DMS 273 treated with DMSO at 0.1 percent for 48 hours (cell line): Measurements from ENCODE around the gene CGNL1.

Experiments used
- DNase-seq: peaks from one replicate; lab custom pipeline; 2025; lab: John Stamatoyannopoulos, UW

CGNL1 gene

GRCh38 chr15:57354436-57355123 is 21.7 kb upstream of the CGNL1 start:
- no peak for DNase-seq

GRCh38 chr15:57355259-57355658 is 21.0 kb upstream of the CGNL1 start:
- DNase-seq = no peak

- no peak for DNase-seq
Observed at GRCh38 chr15:57356178-57356577, 20.1 kb upstream of the CGNL1 start.

GRCh38 chr15:57356636-57357035 is 19.7 kb upstream of the CGNL1 start:
- DNase-seq = no peak

GRCh38 chr15:57357799-57358198 is 18.5 kb upstream of the CGNL1 start:
- DNase-seq = no peak

GRCh38 chr15:57358571-57358970 is 17.7 kb upstream of the CGNL1 start:
- no peak for DNase-seq

- DNase-seq = no peak
Observed at GRCh38 chr15:57363661-57364060, 12.6 kb upstream of the CGNL1 start.

GRCh38 chr15:57364282-57365007 is 11.9 kb upstream of the CGNL1 start:
- DNase-seq = no peak

GRCh38 chr15:57367556-57367955 is 8.7 kb upstream of the CGNL1 start:
- DNase-seq = no peak

GRCh38 chr15:57370929-57371328 is 5.4 kb upstream of the CGNL1 start:
- no peak for DNase-seq

GRCh38 chr15:57373251-57373881 is 2.9 kb upstream of the CGNL1 start:
- no peak for DNase-seq

GRCh38 chr15:57373882-57374276 is 2.4 kb upstream of the CGNL1 start:
- no peak for DNase-seq

GRCh38 chr15:57376696-57377477 is 582 bp downstream of the CGNL1 start:
- no peak for DNase-seq

- DNase-seq = no peak
Observed at GRCh38 chr15:57377478-57377847, 1.2 kb downstream of the CGNL1 start.

GRCh38 chr15:57379487-57379886 is 3.2 kb downstream of the CGNL1 start:
- DNase-seq = no peak

GRCh38 chr15:57380854-57381253 is 4.5 kb downstream of the CGNL1 start:
- no peak for DNase-seq

- no peak for DNase-seq
Observed at GRCh38 chr15:57382215-57382614, 5.9 kb downstream of the CGNL1 start.

- no peak for DNase-seq
Observed at GRCh38 chr15:57382969-57383368, 6.7 kb downstream of the CGNL1 start.

GRCh38 chr15:57384024-57384423 is 7.7 kb downstream of the CGNL1 start:
- DNase-seq = no peak

GRCh38 chr15:57384816-57385215 is 8.5 kb downstream of the CGNL1 start:
- DNase-seq = no peak

GRCh38 chr15:57385923-57386390 is 9.7 kb downstream of the CGNL1 start:
- no peak for DNase-seq

- no peak for DNase-seq
Observed at GRCh38 chr15:57386976-57387375, 10.7 kb downstream of the CGNL1 start.
